Gastrocnemius medialis (tissue), 4 donors: ENCODE data around the gene DNASE1L3. TPM values are rescaled to one million over a fixed set of nuclear protein-coding genes. Genes with fewer than 3 reads are reported as not detected.

Experiments
- ATAC-seq, 2 donors: fragments of 150-250 bp; one replicate each; pipeline ENCODE4 v1.9.1; 2016
- DNase-seq, 2 donors: peaks; one replicate each; pipeline ENCODE4 v3.0.0-alpha.2; 2019
- H3K27ac ChIP-seq, 4 donors: fragments of 200-600 bp; sonication (generic); 1 replicate in 1 of 4; 2 replicates in 3 of 4; pipeline ENCODE4 v1.5.1; 2016 to 2018; ENCODE audit warnings: mild to moderate bottlenecking in 2 of 4, moderate library complexity in 1 of 4
- H3K27me3 ChIP-seq, 3 donors: fragments of 200-600 bp; sonication (generic) in 2 of 3; 1 replicate in 1 of 3; 2 replicates in 2 of 3; pipeline versions ENCODE4 v1.5.1 to v1.6.0; 2016 to 2019; ENCODE audit warnings: mild to moderate bottlenecking in 1 of 3, moderate library complexity in 1 of 3
- H3K36me3 ChIP-seq, 2 donors: fragments of 200-600 bp; sonication (generic) in 1 of 2; one replicate each; pipeline ENCODE4 v1.5.1; 2017 to 2018
- H3K4me1 ChIP-seq, 2 donors: fragments of 200-600 bp; sonication (generic) in 1 of 2; one replicate each; pipeline ENCODE4 v1.5.1; 2016 to 2017; ENCODE audit warnings: mild to moderate bottlenecking in 2 of 2
- H3K4me3 ChIP-seq, 4 donors: fragments of 200-600 bp; sonication (generic) in 3 of 4; 1 replicate in 1 of 4; 2 replicates in 3 of 4; pipeline ENCODE4 v1.5.1; 2016 to 2019; ENCODE audit warnings: mild to moderate bottlenecking in 2 of 4
- H3K9me3 ChIP-seq, 3 donors: fragments of 200-600 bp; sonication (generic) in 2 of 3; 1 replicate in 1 of 3; 2 replicates in 2 of 3; pipeline ENCODE4 v1.5.1; 2016 to 2019
- CTCF ChIP-seq, 5 experiments: fragments of 450-650 bp in 3 of 5; fragments of 200-600 bp in 2 of 5; sonication (generic) in 2 of 5; IDR thresholded peaks in 4 of 5; conservative IDR thresholded peaks in 1 of 5; 1 replicate in 4 of 5; 2 replicates in 1 of 5; pipeline ENCODE4 v1.5.1; 2016 to 2019; ENCODE audit warnings: antibody characterized with exemption in 5 of 5, mild to moderate bottlenecking in 3 of 5, moderate library complexity in 3 of 5
- POLR2A ChIP-seq, 2 donors: fragments of 450-650 bp; IDR thresholded peaks; one replicate each; pipeline ENCODE4 v1.6.1; 2017; ENCODE audit warnings: antibody characterized with exemption in 2 of 2, mild to moderate bottlenecking in 2 of 2, moderate library complexity in 2 of 2
- in situ Hi-C, 4 donors: fragments of 200-750 bp; cut with MboI; loops; one replicate each; pipeline versions ENCODE4 v1.15.0 to v1.8.0; 2017; ENCODE audit warnings: low sequenced_read_pairs in 4 of 4
- intact Hi-C: fragments of 100-400 bp; cut with DNase I; formaldehyde crosslinking; loops from one replicate; pipeline ENCODE4 v1.15.1; 2023; ENCODE audit warnings: low total_unique reads
- total RNA-seq, 4 donors: library from RNA; depleted of rRNA; stranded (reverse); fragments of >200 nt; gene quantifications; one replicate each; pipeline versions ENCODE4 v1.1.0 to v1.2.3, GENCODE V29; 2016

The DNASE1L3 gene
- total RNA-seq, 4 donors from 2014 or later = 0.29 to 0.42 TPM; not detected in 2

- no peaks in the 10 kb centered on the region for H3K9me3 ChIP-seq
- intact Hi-C loops (no loop called here), in situ Hi-C loops (no loop called here)
- no peak for TF ChIP-seq POLR2A (IDR thresholded peaks at IDR 0.05)
- peak; percentile 24 to 58 (median 46) for TF ChIP-seq CTCF (IDR thresholded peaks at IDR 0.05 in 4 of 5, conservative IDR thresholded peaks at IDR 0.05 in 1 of 5)
- no peak overlapping the region for H3K4me3 ChIP-seq
- DNase-seq = no peak
- H3K4me1 ChIP-seq = peaks cover 0 to 2% of the 10 kb centered on the region in 2 donors
- peak; percentile 47 to 62 for ATAC-seq
- H3K27me3 ChIP-seq = no peaks in the 10 kb centered on the region
- no peak overlapping the region for H3K27ac ChIP-seq
- H3K36me3 ChIP-seq = no peaks in the 10 kb centered on the region
These were observed 43.1 kb downstream of the DNASE1L3 start for GRCh38 chr3:58167431-58168351.

GRCh38 chr3:58164906-58165821 lies 45.6 kb downstream of the DNASE1L3 start:
- Histone ChIP-seq H3K27me3 (no peaks in the 10 kb centered on the region), H3K9me3 (no peaks in the 10 kb centered on the region), H3K27ac (no peak overlapping the region), H3K36me3 (no peaks in the 10 kb centered on the region), H3K4me3 (no peak overlapping the region), H3K4me1 (peaks cover 0 to 2% of the 10 kb centered on the region in 2 donors)
- TF ChIP-seq POLR2A (IDR thresholded peaks at IDR 0.05) = no peak
- no peak for TF ChIP-seq CTCF (IDR thresholded peaks at IDR 0.05 in 4 of 5, conservative IDR thresholded peaks at IDR 0.05 in 1 of 5)
- ATAC-seq (no peak), DNase-seq (no peak)
- in situ Hi-C loops (no loop called here), intact Hi-C loops (no loop called here)

- intact Hi-C loops = no loop called here
- Histone ChIP-seq H3K27ac (no peak overlapping the region), H3K4me1 (peaks cover 0 to 2% of the 10 kb centered on the region in 2 donors), H3K4me3 (no peak overlapping the region), H3K36me3 (no peaks in the 10 kb centered on the region), H3K9me3 (no peaks in the 10 kb centered on the region), H3K27me3 (no peaks in the 10 kb centered on the region)
- no peak for DNase-seq
- TF ChIP-seq POLR2A (IDR thresholded peaks at IDR 0.05) (no peak), CTCF (IDR thresholded peaks at IDR 0.05 in 4 of 5, conservative IDR thresholded peaks at IDR 0.05 in 1 of 5) (no peak)
- in situ Hi-C loops = no loop called here
- no peak for ATAC-seq
These were observed 46.4 kb downstream of the DNASE1L3 start for GRCh38 chr3:58164199-58164879.

GRCh38 chr3:58163234-58163633 lies 47.5 kb downstream of the DNASE1L3 start:
- no peaks in the 10 kb centered on the region for H3K36me3 ChIP-seq
- no peak overlapping the region for H3K27ac ChIP-seq
- no peak overlapping the region for H3K4me3 ChIP-seq
- TF ChIP-seq POLR2A (IDR thresholded peaks at IDR 0.05) (no peak), CTCF (IDR thresholded peaks at IDR 0.05 in 4 of 5, conservative IDR thresholded peaks at IDR 0.05 in 1 of 5) (no peak)
- intact Hi-C loops (no loop called here), in situ Hi-C loops (no loop called here)
- peaks cover 0 to 2% of the 10 kb centered on the region in 2 donors for H3K4me1 ChIP-seq
- DNase-seq = no peak
- H3K9me3 ChIP-seq = no peaks in the 10 kb centered on the region
- no peak for ATAC-seq
- no peaks in the 10 kb centered on the region for H3K27me3 ChIP-seq
